MM.1S (cell line): ENCODE results near the gene PRF1.
A peak's percentile ranks its signal among the peaks of the same experiment; 100 is the strongest.

Experiments used
- DNase-seq: peaks from one replicate; pipeline ENCODE4 v3.0.0-alpha.2; 2015
- H2AFZ ChIP-seq: fragments of 300-600 bp; sonication (generic); 2 replicates; pipeline ENCODE4 v1.6.0; 2016; ENCODE audit warnings: antibody characterized with exemption, low read length
- H3F3A ChIP-seq: fragments of 300-600 bp; sonication (generic); 2 replicates; pipeline ENCODE4 v1.6.1; 2016; ENCODE audit warnings: mild to moderate bottlenecking, antibody characterized with exemption, low read length, moderate library complexity, mixed read lengths; ENCODE audit not compliant: insufficient read depth
- H3K27ac ChIP-seq: fragments of 300-600 bp; sonication (generic); 2 replicates; pipeline ENCODE4 v1.5.1; 2016; ENCODE audit warnings: mild to moderate bottlenecking, low read length
- H3K27me3 ChIP-seq: fragments of 300-600 bp; sonication (generic); replicated peaks from 2 replicates; pipeline ENCODE4 v1.6.0; 2016; ENCODE audit warnings: low read length; ENCODE audit not compliant: insufficient read depth
- H3K36me3 ChIP-seq: fragments of 300-600 bp; sonication (generic); replicated peaks from 2 replicates; pipeline ENCODE4 v1.6.1; 2016; ENCODE audit warnings: mild to moderate bottlenecking, low read length, mixed read lengths; ENCODE audit not compliant: insufficient read depth
- H3K4me1 ChIP-seq: fragments of 300-600 bp; sonication (generic); 2 replicates; pipeline ENCODE4 v1.6.1; 2016; ENCODE audit warnings: low read length, mixed read lengths
- H3K4me2 ChIP-seq: fragments of 300-600 bp; sonication (generic); 2 replicates; pipeline ENCODE4 v1.6.0; 2016; ENCODE audit warnings: low read depth, low read length
- H3K4me3 ChIP-seq: fragments of 300-600 bp; sonication (generic); 2 replicates; pipeline ENCODE4 v1.5.1; 2016; ENCODE audit warnings: low read length, mixed read lengths
- H3K79me2 ChIP-seq: fragments of 300-600 bp; sonication (generic); 2 replicates; pipeline ENCODE4 v1.6.1; 2016; ENCODE audit warnings: mixed run types, low read length, mixed read lengths
- H3K9ac ChIP-seq: fragments of 300-600 bp; sonication (generic); 2 replicates; pipeline ENCODE4 v1.6.1; 2016; ENCODE audit warnings: low read length, mixed read lengths
- H3K9me2 ChIP-seq: fragments of 300-600 bp; sonication (generic); replicated peaks from 2 replicates; pipeline ENCODE4 v1.6.1; 2016; ENCODE audit warnings: mild to moderate bottlenecking, low read length, mixed read lengths; ENCODE audit not compliant: insufficient read depth
- H3K9me3 ChIP-seq: fragments of 300-600 bp; sonication (generic); replicated peaks from 2 replicates; pipeline ENCODE4 v1.6.1; 2016; ENCODE audit warnings: mild to moderate bottlenecking, low read length, mixed read lengths; ENCODE audit not compliant: insufficient read depth
- H4K20me1 ChIP-seq: fragments of 300-600 bp; sonication (generic); 2 replicates; pipeline ENCODE4 v1.6.1; 2016; ENCODE audit warnings: mild to moderate bottlenecking, low read length, moderate library complexity, mixed read lengths; ENCODE audit not compliant: insufficient read depth
- CTCF ChIP-seq: fragments of 300-600 bp; sonication (generic); IDR thresholded peaks from 2 replicates; pipeline ENCODE4 v1.5.1; 2016; ENCODE audit warnings: antibody characterized with exemption, low read length, mixed read lengths
- EZH2 ChIP-seq: fragments of 300-600 bp; sonication (generic); optimal IDR thresholded peaks from 2 replicates; pipeline ENCODE3; 2017; ENCODE audit warnings: low read depth, mild to moderate bottlenecking, antibody characterized with exemption, low read length, mixed read lengths
- EZH2phosphoT487 ChIP-seq: fragments of 300-600 bp; sonication (generic); IDR thresholded peaks from 2 replicates; pipeline ENCODE4 v1.6.1; 2018; ENCODE audit warnings: antibody characterized with exemption, low read length

Gene PRF1

GRCh38 chr10:70575486-70575873 is 27.1 kb downstream of the PRF1 start:
- Histone ChIP-seq H4K20me1 (no peaks in the 10 kb centered on the region), H3K9me2 (no peaks in the 10 kb centered on the region), H3K79me2 (no peaks in the 10 kb centered on the region), H3K4me2 (peak overlapping the region; percentile 64), H3K9me3 (no peaks in the 10 kb centered on the region), H2AFZ (peak overlapping the region; percentile 57; the same call in 1 of the 2 replicates), H3K27ac (peak overlapping the region; percentile 94), H3K36me3 (no peaks in the 10 kb centered on the region), H3K4me3 (peak overlapping the region; percentile 18), H3K9ac (peak overlapping the region; percentile 56), H3K27me3 (no peaks in the 10 kb centered on the region), H3F3A (peaks cover 68% of the 10 kb centered on the region), H3K4me1 (peaks cover 62% of the 10 kb centered on the region)
- TF ChIP-seq CTCF (no peak), EZH2phosphoT487 (no peak), EZH2 (no peak)
- peak; percentile 35 for DNase-seq

- no peaks in the 10 kb centered on the region for H3K9me3 ChIP-seq
- no peak overlapping the region for H3K9ac ChIP-seq
- H3K36me3 ChIP-seq: peaks cover 3% of the 10 kb centered on the region; the same call in 1 of the 2 replicates
Measured at GRCh38 chr10:70573599-70574506, 28.7 kb downstream of the PRF1 start.

GRCh38 chr10:70571636-70572439 is 30.7 kb downstream of the PRF1 start:
- Histone ChIP-seq H3K4me2 (no peak overlapping the region), H3K9me2 (no peaks in the 10 kb centered on the region), H3F3A (peaks cover 33% of the 10 kb centered on the region), H3K27ac (no peak overlapping the region), H3K79me2 (no peaks in the 10 kb centered on the region), H4K20me1 (no peaks in the 10 kb centered on the region), H3K9me3 (no peaks in the 10 kb centered on the region), H2AFZ (no peak overlapping the region), H3K4me3 (no peak overlapping the region), H3K27me3 (no peaks in the 10 kb centered on the region), H3K36me3 (peaks cover 3% of the 10 kb centered on the region; the same call in 1 of the 2 replicates), H3K4me1 (peaks cover 30% of the 10 kb centered on the region), H3K9ac (no peak overlapping the region)
- TF ChIP-seq EZH2: no peak
- no peak for TF ChIP-seq EZH2phosphoT487
- TF ChIP-seq CTCF: no peak
- no peak for DNase-seq

More at GRCh38 chr10:70573599-70574506, 28.7 kb downstream of the PRF1 start:
- H3K79me2 ChIP-seq: no peaks in the 10 kb centered on the region
- H3F3A ChIP-seq: peaks cover 52% of the 10 kb centered on the region
- no peaks in the 10 kb centered on the region for H3K27me3 ChIP-seq
- H3K4me2 ChIP-seq: peak overlapping the region; percentile 29; the same call in 1 of the 2 replicates
- no peak for DNase-seq
- no peak overlapping the region for H3K4me3 ChIP-seq
- H3K9me2 ChIP-seq: no peaks in the 10 kb centered on the region
- peaks cover 46% of the 10 kb centered on the region for H3K4me1 ChIP-seq
- H4K20me1 ChIP-seq: no peaks in the 10 kb centered on the region
- peak overlapping the region; percentile 38; the same call in 1 of the 2 replicates for H3K27ac ChIP-seq
- H2AFZ ChIP-seq: no peak overlapping the region
- no peak for TF ChIP-seq EZH2phosphoT487
- TF ChIP-seq EZH2: no peak
- TF ChIP-seq CTCF: no peak
